NK-92 treated with Interleukin-12 subunit alpha and Interleukin-12 subunit beta, amount 100 ng/mL, for 24 hours (cell line): ENCODE measurements around the gene PLD6.
"Not testable (repeated sequence)": the region's sequence is repeated elsewhere in the genome, so short reads cannot be mapped to it uniquely, and the experiment has no call there.

ENCODE experiments used
- DNase-seq: peaks from one replicate; lab custom pipeline; 2025; lab: John Stamatoyannopoulos, UW

The PLD6 gene

DNA sequence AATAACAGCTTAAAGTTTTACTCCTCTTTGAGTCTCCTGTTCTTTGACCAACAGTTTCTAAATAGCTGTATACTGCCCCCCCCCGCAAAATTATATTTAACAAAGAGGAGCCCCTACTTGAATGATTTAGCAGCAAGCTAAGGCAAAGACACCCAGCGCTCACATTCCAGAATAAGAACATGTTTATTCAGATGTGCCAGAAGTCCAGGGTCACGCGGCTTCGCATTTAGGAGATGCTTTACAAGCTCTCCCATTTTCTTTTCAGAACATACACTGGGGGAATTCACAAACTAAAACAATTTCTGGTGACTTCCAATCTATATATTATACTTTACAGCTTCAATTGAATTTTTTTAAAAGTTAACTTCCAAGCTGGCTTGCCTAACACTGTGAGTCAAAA lies 5.3 kb downstream of the PLD6 start:
- no peak for DNase-seq

DNA sequence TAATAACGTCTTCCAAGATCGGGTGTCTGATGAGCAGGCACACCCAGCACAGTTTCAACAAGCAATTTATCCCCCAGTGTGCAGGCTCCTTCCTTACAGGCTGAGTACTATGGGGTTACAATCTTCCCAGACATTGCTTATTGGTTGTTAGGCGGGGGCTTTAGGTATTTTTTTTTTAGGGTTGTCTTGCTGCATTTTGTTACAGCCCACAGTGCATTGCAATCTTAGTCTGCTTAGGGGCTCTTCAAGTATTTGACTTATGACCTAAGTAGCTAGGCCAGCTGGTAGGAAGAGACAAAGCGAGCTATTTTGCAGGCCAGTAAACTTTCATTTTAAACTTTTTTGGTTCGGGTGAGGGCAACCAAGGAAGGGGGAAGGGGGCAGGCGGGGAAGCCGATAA lies 5.8 kb downstream of the PLD6 start:
- DNase-seq: no peak

DNA sequence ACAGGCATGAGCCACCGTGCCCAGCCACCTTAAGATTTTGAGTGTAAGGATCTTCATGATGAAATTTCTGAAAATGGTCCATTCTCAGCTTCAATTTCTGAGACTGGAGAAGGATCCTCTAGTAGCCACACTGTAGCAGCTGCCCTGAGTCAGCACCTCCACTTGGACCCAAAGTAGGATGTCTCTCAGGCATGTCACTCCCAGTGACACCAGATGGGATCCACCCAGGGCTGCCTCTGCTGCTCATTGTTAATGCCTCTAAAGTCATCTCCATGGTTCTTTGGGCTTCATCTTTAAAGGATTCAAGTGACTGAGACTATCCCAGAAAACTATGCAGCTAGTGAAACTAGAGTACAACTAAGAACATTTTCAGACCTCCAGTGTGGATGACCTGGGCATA lies 7.9 kb downstream of the PLD6 start:
- DNase-seq: no peak

DNA sequence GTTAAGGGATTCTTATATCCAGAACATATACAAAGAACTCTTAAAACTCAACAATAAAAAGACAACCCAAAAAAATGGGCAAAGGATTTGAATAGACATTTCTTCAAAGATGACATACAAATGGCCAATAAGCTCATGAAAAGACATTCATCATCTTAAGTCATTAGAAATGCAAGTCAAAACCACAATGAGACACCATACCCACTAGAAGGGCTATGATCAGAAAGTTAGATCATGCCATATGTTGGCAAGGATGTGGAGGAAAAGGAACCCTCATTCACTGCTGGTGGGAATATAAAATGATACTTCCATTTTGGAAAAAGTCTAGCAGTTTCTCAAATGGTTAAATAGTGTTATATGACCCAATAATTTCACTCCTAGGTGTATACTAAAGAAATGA lies 9.4 kb downstream of the PLD6 start:
- DNase-seq: no peak

DNA sequence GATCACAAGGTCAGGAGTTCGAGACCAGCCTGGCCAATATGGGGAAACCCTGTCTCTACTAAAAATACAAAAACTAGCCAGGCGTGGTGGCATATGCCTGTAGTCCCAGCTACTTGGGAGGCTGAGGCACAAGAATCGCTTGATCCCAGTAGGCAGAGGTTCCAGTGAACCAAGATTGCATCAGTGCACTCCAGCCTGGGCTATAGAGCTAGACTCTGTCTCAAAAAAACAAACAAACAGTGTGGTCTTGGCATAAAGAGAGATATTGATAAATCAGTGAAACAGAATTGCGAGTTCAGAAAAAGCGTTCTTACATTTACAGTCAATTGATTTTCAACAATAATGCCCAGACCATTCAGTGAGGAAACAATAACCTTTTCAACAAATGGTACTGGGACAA lies 10.7 kb downstream of the PLD6 start:
- DNase-seq: not testable (repeated sequence)

DNA sequence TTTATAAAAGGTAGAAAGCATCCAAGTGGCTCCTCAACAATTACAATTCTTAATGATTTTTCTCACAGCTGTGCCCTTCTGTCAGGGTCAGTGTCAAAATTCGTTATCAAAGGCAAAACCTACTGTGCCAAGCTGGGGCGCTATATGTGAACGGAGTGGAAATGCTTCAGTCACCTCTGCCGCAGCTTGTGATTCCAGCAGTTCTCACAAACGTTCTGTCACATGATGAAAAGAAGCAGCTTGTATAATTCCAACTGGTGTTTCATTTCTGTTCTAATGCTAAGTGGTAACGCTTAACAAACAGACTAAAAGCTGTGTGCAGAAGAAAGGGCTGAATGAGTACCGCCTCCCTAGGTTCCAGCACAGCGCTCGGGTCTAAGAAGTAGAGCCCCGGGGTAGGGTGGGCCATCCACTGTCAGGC lies 14.2 kb downstream of the PLD6 start:
- DNase-seq: no peak

DNA sequence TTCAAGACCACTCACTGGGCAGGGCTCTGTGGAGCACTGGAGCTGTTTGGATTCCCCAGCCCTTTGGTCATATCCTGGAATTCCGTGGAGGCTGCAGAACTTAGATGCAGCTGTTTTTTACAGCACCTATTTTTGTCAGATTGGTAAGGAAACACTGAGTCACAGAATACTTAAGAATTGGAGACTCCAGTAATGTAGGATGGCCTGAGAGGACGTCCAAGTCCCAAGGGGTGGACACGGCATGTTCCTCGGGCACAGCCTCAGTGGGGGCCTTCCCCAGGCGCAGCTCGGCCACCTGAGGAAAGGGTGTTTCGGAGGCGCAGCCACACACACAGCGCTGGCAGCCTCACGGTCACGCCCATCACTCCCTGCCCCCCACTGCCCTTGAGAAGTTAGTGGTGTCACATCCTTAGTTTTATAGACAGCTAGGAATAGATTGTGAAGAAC lies 14.8 kb downstream of the PLD6 start:
- DNase-seq: no peak

DNA sequence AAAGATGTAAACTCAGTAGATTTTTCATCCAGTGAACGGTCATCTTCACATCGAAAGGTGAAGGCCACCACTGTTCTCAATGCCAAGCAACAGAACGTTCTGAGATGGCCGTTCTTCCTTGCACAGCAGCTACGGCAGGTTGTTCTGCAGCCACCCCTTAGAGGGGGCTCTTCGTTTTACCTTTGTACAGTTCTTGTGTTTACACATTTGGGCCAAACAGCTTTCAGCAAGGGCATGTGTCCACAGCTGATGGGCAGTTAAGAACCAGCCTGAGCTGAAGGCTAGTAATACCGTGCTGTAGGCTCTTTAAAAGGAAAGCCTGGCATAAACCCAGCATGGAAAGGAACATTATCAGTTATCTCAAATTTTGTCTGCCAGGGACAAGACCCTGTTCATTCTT lies 15.9 kb downstream of the PLD6 start:
- DNase-seq: no peak

DNA sequence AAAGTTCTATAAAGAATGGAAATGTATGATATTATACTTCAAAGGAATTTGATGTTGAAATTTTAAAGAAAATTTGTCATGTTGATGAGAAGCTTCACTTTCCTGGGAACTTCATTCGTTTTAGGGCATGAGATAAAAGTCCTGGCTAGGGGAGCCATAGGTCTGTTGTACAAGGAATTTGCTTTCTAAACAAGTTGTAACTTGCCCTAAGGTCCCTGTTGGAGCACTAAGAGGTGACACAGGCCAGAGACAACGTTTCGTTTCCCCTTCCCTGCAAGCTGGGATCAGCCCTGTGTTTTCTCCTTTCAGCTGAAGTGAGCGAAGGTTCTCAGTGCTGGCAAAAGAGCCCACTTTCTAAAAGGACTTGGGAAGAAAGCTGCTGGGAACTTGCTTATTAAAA lies 16.6 kb downstream of the PLD6 start:
- no peak for DNase-seq

DNA sequence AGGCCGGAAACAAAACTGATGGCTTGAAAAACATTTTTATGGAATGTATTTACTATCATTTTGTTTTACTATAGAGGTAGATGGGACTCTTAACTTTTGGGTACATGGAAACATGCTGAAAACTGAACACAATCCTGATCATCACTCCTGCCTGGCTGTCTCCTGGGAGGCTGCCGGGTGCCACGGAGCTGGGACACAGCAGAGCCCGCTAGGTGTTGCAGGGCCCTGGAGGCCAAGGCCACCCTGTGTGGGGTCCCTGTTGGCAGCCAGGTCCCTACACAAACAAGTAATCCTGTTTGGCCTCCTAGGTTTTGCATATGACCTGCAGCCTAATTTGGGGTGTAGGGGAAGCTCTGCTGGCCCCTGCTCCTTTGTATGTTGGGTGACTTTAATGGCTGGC lies 17.5 kb downstream of the PLD6 start:
- DNase-seq: no peak

DNA sequence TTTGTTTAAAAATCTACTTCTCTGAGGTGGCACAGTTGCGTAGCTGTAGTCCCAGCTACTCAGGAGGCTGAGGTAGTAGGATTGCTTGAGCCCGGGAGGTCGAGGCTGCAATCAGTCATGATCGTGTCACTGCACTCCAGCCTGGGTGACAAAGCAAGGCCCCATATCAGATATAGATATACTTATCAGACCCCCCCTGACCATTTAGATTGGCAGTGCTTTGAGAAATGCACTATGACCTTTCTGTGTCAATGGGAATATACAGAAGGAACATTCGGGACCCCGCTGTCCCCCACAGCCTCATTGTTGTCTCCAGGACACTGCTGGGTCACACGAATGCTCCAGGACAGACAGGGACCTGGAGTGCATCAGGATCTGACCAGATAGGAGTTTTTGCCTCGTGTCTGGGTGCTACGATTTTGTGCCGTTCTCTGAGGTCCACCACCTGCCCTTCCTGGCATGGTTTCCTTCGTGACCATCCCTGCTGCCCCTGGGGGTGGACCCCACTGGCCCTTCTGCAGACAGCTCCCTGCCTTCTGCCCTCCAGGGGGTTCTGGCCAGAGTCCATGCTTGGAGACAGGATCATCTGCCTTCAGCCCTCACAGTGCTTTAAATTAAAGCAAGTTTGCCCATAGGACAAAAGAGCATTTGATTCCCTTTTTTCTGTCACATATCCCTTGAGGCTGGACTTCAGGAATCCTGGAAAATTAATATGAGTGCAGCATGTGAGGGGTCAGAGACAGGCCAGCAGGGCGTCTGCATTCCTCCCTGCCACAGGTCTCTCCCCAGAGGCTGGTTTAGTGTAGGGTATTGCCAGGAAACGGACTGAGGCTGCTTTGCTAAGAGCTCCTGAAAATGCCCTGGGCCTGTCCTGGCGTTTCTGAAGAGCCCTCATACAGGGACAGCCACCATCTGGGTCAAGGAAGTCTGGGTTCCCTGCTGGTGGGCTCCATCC lies 19.3 kb downstream of the PLD6 start:
- DNase-seq: no peak

DNA sequence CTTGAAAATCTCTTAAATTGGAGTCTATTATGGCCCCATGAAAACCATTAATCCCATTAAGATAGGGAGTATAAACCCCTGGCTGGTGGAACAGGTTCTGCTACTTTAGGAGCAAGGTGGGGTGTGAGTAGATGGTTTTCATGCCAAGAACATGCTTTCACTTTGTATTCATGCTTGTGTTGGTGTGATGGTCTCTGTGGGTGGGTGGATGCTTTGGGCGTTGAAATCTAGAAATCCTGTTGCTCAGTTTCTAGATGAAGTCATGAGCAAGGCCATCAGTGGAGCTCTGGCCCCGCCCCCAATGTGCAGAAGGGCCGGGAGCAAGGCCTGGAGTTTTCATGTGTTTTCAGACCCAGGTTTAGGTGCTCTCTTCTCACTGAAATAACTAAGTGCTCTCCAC lies 20.1 kb downstream of the PLD6 start:
- DNase-seq: no peak

DNA sequence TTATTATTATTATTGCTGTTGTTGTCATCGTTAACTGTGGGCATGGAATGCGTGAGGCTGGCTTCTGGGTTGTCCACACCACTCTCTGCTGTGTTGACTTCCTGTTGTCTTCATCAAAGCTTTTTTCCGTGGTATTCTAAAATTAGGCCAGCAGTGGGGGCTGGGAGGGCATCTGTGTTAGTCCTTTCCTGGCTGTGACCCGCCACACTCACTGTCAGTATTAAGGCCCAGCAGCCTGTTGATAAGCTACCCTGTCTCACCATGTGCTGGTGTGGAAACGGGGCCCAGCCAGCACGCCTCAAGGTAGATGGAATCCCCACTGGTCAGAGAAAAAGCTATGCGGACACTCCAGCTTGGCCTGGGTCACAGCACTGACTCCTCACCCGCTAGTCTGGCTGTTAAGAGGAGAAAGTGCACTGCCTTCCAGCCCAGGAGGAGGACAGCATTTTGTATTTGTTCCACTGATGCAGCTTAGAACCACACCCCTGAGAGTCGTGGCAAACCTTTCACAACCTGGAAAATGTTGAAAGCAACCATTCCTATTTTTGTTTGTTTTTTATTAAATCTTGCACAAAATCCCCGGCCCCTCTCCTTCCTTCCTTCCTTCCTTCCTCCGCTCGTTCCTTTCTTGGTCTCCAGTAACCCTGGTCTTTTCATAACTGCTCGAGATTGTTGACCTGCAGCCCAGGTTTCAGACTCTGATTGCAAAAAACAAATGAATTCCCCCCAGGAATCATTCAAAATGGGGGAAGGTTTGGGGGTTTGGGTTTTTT lies 21.0 kb downstream of the PLD6 start:
- peak; percentile 22 for DNase-seq

DNA sequence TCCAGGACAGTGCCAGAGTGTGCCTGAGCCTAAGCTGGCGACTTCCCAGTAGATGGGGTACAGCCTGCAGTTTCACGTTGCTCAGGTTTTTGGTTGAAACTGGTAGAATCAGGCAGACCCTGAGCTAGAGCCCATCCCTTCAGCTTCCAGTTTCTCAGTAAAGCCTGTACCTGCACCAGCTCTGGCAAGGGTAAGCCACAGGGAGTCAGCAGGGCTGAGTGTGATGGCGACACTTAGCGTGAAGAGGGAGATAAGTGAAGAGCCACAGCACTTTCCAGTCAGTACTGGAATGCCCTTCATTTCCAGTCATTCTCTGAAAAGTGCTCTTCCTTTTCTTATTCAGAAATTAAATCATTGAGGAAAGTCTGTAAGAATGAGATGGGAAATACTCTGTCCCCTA lies 22.4 kb downstream of the PLD6 start:
- no peak for DNase-seq

DNA sequence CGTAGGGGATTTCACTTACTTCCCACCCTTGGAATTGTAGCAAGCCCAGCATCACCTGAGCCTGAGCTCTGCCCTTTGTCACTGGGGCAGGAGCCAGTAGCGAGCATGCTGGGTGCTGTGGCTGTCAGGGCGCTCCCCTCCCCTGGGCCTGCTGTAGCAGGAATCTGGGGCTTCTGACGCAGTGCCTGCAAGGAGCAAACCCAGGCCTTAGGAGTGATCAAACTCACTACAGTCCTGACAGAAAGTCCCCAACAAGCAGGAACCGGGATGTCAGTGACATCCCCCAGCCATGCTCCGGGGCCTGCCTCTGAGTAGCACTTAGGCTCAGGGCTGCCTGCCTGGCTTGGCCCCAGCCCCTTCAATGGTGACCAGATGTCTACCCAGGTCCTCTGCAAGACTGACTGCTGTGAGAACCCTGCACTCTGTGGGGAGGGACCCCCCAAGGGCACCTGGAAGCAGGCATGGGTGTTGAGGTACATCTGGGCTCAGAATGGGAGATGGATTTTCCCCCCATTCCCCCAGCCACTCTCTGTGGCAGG lies 23.5 kb downstream of the PLD6 start:
- DNase-seq: no peak

DNA sequence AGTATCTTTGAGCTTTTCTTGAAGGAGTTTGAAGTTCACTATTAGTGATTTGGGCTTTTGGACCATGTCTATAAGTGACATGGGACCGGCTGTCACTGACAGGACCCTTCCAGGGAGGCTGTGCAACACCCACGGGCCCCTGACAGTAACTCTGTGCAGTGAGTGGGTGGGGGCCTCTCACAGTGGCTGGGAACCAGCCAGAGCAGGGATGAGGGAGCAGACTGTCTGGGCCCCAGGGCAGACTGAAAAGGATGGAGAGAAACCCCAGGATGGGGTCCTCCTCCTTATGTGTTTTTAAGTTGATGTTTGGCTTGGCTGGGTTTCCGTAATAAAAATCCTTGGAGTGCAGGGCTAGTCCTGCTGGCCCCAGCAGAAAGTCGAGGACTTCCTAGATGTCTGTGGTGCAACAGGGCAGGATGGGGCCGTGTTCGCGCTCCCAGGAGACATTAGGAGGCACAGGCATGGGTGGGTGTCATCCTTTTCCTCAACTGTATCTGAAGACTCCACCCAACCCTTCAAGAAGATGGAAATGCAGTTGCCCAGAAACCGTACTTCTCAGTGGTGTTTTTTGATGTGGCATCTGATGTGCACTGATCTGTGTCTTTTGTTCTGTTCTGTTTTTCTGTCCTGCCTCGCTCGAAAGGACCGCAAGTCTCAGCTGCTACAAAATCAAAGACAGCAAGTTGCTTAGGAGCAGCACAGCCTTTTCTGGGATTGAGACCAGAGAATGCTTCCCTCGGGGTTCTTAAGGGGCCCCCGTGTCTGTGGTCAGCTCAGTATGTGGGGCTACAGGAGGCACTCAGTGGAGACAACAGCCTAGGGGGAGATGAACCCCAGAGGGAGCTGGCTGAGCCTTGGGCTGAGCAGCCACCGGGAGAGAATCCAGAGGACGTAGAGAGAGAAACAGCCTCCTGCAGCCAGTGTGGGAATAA lies 24.2 kb downstream of the PLD6 start:
- no peak for DNase-seq

DNA sequence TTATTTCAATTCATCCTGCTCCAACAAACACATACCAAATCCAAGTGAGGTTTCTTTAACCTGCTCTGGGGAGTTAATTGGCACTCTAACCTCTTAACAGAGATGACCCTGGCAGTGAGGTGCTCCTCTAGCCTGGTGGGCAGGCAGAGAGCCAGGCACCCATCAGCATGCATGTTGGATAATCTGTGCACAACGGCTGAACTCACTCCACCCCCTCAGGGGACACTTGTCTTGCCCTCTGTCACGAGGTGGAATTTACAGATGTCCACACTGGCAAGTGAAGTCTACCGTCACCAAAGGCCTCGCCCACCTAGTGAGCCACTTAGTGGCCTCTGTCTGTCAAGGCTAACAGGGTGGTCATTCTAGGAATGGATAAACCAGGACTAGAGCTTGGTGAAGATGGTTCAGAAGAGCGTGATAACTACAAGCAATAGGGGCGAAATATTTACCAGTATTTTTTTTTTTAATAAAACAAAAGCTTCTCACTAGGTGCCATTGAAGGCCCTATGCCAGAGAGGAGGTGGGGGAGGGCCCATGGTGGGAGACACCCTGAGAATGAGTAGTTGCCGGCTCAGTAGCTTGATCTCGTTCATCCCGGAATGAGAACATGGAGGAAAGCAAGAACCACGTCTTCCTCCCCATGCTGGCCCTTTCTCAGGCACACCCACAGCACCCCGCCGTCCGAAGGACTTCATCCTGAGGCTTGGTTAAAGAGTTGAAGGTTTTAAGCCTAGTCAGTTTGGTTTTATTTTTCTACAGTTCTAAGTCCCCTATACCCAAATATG lies 25.2 kb downstream of the PLD6 start:
- DNase-seq: no peak

DNA sequence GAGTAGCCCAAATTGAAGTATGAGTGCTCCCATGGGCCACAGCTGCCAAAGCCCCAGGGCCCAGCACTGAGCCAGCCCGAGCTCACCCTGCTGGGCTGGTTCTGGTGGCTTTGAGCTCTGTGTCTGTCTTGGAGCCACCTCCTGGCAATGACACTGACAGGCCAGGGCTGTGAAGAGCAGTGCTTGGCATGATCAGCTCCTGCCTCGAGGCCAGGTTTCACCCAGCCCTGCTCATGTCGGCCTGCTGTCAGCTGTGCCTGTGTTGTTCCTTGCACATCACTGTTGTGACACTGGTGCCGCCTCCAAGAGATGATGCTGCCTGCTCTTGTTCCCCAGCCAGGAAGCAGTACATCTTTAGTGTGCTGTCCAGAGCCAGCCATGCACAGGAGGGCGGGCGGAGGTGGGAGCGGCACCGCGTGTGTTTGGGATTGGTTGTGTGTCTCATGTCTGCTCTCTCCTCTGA lies 26.0 kb downstream of the PLD6 start:
- DNase-seq: no peak

DNA sequence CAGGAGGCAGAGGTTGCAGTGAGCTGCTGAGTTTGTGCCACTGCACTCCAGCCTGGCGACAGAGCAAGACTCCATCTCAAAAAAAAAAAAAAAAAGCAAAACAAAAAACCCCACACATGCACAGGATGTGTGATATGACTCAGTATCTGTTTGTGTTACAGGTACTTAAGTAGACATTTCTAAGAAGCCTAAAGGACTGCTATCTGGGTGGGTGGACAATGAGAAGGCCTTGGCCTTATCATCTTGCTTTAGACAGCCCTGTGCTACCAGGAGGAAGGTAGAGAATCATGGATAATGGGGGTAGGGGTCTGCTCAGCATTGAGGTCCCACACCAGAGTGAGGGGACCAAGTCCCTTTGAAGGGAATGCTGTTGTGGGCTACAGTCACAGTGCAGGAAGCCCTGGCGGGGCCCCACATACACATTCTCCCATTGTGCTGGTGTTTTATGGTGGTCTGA lies 26.7 kb downstream of the PLD6 start:
- no peak for DNase-seq

DNA sequence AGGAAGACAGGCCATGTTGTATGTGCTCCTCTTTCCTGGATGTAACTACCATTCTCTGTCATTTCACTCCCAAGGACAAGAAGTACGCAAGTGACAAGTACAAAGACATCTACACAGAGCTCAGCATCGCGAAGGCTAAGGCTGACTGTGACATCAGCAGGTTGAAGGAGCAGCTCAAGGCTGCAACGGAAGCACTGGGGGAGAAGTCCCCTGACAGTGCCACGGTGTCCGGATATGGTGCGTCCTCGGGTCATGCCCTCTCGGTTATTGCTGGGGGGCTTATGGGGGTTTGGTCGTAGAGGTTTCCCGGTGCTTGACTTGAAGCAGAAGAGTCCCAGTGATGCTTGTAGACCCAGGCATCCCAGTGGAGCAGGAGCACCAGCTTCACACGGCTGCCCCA lies 29.0 kb downstream of the PLD6 start:
- DNase-seq: no peak

DNA sequence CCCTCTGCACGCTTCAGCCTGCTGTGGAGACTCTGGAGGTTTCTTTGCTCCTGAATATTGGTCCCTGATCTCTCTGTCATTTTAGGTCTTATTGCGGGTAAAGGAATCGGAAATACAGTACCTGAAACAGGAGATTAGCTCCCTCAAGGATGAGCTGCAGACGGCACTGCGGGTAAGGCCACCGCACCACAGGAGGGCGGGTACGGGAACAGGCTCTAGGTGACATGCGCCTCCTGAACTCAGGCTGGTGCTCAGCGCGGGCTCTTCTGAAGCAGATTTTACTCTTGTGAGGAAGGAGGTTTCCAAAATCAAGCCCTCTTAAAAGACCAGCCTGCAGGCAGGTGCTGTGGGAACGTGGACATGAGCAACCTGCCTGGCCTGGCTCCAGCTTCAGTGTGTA lies 29.8 kb downstream of the PLD6 start:
- DNase-seq: no peak
